GM21381 (cell line): ENCODE measurements around the gene ENG.
"Not testable (repeated sequence)": the region's sequence is repeated elsewhere in the genome, so short reads cannot be mapped to it uniquely, and the experiment has no call there.

Experiments used
- ATAC-seq: cut with Tn5 transposase; IDR thresholded peaks from one replicate; pipeline ENCODE4 v1.9.1; 2021; ENCODE audit warnings: mild to moderate bottlenecking, moderate library complexity; ENCODE audit not compliant: unreplicated experiment

Gene ENG

DNA sequence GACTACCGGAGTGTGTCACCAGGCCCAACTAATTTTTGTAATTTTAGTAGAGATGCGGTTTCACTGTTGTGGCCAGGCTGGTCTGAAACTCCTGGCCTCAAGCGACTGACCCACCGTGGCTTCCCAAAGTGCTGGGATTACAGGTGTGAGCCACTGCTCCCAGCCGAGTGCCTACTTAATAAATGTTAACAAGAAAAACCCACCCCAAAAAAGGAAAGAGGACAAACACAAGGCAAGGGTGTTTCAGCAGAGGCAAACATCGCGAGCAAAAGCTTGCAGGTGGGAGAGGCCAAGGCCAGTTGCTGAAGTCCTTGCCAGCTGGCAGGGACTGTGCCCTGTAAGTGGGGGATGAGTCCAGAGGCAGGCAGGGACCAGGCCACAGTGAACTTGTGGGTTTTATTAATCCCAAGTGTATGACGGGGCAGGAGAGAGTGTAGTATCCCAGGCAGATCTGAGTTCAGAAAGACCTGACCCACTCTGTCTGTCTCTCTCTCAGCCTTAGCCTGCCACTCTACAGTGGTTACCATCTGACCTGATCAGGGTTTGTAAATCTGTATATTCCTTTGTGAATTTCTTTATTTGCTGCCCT lies 58.1 kb downstream of the ENG start:
- no peak for ATAC-seq

DNA sequence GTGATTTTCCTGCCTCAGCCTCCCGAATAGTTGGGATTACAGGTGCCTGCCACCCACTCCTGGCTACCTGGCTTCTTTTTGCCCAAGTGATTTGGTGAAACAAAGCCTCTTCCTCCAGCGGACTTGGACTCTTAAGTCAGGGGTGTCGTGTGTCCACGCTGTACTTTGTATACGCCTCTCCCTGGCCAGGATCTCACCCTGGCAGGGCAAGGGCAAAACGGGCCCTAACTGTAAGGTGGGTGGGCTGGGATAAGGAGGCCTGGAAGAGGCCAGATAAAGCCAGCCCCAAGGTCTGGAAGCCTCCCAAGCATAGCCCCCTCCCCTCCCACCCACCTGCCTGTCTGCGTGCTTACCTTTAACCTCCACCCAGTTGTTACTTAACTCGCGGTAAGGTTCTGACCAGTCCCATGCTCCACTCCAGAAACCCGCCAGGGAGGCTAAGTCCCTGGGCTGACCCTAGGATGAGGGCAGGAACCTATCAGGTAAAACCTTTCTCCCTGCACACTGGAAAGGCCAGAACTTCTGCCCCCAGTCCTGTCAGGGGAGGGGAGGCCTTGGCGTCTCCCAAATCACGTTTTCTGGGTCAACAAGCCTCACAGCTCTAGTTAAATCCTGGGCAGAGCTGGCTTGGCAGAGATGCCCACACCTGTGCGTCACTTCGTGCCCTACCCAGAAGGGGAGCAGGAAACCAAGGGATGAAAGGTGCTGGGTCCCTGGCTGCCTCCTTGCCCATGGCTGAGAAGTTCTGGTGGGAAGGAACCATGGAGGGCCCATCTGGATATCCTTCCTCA lies 60.3 kb downstream of the ENG start:
- ATAC-seq, result no peak

DNA sequence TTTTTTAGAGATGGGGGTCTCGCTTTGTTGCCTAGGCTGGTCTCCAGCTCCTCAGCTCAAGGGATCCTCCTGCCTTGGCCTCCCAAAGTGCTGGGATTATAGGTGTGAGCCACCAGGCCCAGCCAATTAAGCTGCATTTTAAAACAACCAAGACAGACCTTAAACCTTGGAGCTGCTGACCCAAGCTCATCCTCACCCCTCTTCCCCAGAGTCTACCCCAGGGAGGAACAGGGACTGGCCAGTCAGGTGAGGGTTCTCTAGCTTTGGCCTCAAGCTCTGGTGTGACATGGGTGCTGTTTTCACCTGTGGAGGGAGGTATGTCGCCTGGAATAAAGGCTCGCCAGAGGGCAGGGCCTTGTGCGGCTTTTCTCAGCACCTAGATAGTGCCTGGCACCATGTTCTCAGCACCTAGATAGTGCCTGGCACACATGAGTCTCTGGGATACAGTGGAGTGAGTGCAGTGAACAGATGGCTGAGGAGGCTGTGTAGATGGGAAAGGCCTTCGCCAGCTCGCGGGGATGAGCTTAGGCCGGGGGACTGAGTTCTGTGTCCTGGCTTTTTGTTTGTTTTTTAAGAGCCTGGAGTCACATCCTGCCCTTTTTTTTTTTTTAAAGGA lies 61.3 kb downstream of the ENG start:
- no peak for ATAC-seq

DNA sequence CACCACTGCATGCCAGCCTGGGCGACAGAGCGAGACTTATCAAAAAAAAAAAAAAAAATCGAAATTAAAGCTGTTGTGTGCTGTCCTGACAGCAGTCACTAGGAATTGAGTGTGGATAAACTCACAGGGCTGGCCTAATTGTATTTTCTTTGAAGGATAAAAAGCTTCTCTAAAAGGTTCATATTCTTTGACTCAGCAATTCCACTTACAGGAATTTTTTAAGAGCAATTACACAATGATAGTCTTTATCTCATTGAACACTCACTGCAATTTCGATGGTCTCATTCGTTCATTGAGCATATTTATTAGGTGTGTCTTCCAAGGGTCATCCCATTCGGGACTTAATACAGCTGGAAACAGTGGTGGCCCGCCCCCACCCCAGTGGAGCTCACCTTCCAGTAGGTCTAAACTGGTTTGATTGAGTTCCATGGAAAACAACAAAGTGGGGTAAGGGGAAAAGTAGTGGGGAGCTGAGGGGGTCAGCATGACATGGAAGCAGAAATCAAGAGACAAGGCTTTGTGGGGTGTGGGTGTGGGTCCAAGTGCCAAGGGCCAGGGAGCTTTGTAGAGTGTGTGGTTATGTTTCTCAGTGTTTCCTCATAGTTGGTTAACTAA lies 61.9 kb downstream of the ENG start:
- no peak for ATAC-seq

DNA sequence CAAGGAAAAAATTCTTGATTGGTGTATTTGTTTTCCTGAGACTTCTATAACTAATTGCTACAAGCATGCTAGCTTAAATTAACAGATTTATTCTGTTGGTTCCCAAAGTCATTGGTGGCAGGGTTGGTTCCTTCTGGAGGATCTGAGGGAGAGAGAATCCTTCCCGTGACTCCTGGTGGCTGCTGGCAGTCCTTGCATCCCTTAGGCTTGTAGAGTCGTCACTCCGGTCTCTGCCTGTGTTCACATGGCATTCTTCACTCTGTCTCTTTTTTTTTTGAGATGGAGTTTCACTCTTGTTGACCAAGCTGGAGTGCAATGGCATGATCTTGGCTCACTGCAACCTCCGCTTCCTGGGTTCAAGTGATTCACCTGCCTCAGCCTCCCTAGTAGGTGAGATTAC lies 63.4 kb downstream of the ENG start:
- ATAC-seq, result no peak

DNA sequence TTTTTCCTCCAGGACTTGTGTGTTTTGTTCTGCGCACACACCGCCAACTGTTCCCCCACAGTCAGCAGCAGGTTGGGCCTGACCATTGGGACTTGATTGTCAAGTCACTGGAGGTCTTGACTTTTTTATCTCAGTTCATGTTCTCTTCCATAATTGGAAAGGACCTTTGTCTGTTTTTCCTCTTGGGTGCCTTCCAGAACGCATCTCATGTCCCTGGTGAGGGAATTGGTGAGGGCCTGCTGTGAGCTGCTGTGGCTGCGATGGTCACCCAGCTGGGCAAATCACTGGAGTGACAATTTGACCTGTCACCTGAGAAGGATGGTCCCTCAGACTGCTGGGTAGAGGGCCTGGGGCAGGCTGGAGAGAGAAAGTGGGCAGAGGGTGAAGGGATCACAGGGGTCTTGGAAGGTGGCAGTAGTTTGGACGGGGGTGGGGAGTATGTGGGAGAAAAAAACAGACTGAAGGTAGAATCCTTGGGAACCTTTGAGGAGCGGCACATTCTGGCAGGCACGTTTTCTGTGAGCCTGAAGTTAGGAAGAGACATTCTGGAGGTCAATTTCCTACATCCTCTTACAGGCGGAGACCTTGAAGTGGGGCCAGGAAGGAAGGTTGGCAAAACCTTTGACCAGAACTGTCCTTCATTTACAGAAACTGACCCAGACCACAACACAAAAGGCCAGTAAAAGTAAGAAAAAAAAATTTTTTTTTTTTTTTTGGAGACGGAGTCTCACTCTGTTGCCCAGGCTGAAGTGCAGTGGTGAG lies 64.2 kb downstream of the ENG start:
- ATAC-seq, result no peak

DNA sequence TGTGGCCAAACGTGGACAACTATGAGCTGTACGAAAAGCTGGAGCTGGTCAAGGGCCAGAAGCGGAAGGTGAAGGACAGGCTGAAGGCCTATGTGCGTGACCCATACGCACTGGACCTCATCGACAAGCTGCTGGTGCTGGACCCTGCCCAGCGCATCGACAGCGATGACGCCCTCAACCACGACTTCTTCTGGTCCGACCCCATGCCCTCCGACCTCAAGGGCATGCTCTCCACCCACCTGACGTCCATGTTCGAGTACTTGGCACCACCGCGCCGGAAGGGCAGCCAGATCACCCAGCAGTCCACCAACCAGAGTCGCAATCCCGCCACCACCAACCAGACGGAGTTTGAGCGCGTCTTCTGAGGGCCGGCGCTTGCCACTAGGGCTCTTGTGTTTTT lies 65.3 kb downstream of the ENG start:
- no peak for ATAC-seq

DNA sequence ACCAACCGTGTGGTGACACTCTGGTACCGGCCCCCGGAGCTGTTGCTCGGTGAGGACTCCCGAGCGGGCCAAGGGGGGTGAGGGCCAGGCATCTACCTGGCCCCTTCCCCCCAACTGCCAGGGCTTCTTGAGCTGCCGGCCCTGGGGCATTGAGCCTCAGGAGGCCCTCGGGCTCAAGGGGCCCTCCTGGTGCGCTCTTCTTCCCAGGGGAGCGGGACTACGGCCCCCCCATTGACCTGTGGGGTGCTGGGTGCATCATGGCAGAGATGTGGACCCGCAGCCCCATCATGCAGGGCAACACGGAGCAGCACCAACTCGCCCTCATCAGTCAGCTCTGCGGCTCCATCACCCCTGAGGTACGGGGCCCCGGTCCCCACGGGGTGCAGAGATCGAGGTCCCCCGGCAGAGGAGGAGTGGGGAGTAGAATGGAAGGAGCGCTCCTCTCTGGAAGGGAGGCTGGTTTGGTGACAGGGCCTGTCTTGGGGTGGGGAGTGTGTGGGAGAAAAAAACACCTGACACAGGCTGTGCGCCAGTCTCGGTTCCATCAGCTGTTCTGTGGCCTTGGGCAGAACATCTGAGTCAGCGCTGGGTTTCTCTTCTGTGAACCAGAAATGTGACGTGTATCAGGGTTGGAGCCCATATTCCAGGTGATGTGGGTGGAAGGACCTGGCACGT lies 66.0 kb downstream of the ENG start:
- no peak for ATAC-seq

DNA sequence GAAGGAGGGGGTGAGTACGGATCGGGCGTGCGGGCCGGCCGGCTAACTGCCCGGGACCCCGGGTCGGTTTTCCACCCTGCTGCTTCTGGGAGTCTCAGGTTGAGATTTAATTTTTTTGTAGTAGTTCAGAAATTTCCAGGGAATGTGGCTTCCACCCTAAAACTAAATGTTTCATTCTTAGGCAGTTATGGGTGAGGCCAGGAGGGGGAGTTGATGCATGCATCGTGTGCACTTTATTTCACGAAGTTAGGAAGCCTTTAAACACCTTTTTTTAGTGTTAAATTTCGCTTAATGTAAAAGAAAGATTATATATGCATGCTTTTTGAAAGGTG lies 67.7 kb downstream of the ENG start:
- ATAC-seq, result no peak

DNA sequence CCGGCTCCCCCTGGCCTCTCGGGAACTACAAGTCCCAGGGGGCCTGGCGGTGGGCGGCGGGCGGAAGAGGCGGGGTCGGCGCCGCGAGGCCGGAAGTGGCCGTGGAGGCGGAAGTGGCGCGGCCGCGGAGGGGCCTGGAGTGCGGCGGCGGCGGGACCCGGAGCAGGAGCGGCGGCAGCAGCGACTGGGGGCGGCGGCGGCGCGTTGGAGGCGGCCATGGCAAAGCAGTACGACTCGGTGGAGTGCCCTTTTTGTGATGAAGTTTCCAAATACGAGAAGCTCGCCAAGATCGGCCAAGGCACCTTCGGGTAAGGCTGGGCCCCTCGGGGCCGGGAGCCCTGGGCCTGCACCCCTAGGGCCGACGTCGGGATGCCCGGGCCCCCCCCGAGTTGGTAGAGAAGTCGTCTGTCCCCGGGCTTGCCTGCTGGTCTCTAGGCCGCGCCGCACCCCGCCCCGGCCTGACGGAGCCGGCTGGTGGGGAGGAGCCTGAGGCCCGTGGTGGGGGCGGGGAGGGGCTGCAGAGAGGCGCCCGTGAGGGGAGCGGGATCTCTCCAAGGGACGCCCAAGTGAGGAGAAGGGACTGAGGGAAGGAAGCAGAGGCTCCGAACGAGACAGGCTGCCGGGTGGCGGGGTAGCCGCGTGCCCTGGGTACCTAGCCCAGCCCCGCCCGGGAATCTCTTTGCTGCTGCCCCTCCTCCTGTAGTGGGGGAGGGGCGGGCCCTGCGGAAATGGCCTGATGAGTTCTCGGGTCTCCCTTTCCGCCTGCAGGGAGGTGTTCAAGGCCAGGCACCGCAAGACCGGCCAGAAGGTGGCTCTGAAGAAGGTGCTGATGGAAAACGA lies 68.3 kb downstream of the ENG start, which contains the start of gene CDK9:
Gene CDK9 (plus strand): TSS at position 102 of the 840 bp plus-strand sequence. CDS start 115 bp downstream, at position 217.
- peak; percentile 49 for ATAC-seq

DNA sequence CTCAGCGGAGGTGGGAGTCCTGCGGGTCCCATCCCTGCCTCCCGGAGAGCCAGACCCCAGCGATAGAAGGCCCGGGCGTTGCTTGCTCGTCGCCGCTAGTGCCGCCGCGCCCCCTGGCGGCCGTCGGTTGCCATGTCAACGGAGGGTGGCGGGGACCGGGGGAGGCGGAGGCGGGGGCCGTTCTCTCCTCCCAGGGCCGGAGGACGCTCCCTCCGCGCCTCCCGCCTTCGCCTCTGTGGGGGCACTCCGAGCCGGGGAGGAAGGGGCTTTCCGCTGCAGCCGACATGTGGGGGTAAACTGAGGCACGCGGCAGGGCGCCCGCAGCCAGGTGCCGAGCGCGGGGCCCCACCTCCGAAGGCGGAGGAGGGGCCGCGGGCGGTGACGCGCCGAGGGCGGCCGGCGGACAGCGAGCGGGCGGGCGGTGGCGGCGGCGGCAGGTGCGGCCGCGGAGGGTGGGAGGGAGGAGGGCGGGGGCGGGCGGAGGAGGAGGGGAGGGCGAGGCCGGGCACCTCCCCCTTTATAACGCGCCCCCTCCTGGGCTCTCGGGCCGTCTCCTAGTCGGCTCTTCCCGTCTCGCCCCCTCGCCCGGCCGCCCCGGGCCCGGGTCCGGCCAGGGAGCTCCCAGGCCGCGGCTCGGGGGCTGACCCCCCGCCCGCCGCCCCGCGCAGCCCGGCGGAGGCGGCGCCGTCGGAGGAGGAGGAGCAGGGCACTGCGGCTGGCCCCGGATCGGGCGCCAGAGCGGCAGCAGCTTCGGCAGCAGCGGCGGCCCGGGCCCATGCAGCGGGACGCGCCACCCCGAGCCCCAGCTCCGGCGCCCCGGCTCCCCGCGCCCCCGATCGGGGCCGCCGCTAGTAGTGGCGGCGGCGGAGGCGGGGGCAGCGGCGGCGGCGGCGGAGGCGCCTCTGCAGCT lies 69.2 kb downstream of the ENG start:
- peak; percentile 48 for ATAC-seq

DNA sequence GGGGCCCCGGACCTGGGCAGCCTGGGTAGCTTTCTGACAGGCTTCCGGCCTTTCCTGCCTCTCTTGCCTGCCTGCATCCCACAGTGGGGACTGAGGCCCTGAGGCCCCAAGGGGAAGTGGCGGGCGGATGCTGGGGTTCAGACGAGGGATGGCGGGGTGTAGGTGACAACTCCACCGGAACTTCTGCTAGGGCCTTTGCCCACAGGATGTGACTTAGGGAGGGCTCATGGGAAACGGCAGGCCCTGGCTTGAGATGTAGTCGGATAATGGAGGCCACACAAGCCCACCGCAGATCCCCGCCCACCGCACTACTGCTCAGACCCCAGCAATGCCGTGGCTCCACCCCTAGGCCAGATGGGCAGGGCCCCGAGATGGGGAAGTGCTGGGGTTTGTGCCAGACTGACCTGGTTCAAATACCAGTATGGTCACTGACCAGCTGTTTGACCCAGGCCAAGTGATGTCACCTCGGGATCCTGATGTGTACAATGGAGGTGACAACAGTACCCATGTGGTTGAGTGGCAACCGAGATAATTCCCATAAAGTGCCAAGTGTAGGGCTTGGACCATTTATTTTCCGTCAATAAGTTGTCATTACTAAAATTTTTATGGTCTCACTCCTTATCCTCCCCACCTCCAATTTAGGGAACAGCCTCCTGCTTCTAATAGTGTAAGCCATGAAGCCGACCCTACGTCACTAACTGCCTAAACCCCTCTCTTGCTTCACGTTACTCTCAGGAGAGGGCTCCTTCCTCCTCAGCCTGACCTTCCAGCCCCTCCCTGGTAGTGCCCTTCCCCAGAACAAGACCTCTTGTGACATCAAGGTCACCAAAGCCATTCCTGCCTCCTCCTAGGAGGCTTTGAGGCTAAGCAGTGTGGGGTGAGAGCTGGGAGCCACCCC lies 71.1 kb downstream of the ENG start:
- no peak for ATAC-seq

DNA sequence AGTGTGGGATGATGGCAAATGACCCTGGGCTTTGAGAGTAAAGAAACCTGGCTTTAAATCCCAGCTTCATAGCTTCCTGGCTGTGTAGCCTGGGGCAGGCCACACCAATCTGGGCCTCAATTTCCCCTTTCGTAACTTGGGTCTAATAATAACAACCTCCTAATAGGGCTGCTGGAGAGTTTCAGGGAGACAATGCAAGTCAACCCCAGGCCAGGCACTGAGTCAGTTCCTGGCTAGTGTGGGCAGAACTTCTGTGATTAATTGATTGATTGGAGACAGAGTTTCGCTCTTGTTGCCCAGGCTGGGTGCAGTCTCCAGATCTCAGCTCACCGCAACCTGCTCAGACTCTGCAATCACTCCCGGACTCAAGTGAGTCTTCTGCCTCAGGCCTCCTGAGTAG lies 72.7 kb downstream of the ENG start:
- no peak for ATAC-seq

DNA sequence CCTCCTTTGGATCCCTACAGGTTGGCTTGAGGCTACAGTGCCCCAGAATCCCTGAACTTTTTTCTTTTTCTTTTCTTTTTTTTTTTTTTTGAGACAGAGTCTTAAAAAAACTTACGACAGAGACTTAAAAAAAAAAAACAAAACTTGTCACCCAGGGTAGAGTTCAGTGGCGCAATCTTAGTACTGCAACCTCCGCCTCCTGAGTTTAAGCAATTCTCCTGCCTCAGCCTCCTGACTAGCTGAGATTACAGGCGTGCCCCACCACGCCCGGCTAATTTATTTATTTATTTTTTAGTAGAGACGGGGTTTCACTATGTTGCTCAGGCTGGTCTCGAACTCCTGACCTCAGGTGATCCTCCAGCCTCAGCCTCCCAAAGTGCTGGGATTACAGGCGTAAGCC lies 73.5 kb downstream of the ENG start:
- not testable (repeated sequence) for ATAC-seq

DNA sequence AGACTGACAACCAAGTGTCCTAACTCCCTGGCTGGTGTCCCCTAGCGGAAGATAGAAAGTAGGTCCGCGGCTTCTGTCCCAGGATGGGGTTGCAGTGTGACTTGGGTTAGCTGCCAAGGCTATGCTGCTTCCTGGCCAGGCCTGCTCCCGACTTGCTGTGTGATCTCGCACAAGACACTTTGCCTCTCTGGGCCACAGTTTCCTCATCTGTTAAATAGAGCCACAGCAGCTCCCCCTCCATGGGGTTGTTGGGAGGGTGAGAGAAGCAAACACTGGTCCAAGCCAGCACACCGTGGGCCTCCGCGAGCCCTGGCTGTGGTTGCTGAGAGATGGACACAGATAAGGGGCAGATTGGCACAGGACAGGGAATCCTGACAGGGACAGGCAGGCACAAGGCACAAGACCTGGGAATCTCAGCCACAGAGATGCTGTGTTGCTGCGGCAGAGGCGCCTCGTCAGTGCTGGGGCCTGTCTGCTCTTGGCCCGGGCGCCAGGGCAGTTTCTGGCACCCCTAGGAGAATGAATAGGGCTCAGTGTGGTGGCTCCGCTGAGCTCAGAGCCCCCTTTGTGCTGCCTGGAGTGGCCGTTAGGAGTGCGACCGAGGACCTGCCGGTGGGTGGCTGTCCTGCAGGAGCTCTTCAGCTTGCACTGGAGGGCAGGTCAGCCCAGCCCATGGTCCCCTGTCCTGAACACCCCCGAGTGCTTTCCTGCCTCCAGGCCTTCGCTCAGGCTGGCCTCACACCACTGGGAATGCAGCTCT lies 74.2 kb downstream of the ENG start:
- ATAC-seq, result no peak

DNA sequence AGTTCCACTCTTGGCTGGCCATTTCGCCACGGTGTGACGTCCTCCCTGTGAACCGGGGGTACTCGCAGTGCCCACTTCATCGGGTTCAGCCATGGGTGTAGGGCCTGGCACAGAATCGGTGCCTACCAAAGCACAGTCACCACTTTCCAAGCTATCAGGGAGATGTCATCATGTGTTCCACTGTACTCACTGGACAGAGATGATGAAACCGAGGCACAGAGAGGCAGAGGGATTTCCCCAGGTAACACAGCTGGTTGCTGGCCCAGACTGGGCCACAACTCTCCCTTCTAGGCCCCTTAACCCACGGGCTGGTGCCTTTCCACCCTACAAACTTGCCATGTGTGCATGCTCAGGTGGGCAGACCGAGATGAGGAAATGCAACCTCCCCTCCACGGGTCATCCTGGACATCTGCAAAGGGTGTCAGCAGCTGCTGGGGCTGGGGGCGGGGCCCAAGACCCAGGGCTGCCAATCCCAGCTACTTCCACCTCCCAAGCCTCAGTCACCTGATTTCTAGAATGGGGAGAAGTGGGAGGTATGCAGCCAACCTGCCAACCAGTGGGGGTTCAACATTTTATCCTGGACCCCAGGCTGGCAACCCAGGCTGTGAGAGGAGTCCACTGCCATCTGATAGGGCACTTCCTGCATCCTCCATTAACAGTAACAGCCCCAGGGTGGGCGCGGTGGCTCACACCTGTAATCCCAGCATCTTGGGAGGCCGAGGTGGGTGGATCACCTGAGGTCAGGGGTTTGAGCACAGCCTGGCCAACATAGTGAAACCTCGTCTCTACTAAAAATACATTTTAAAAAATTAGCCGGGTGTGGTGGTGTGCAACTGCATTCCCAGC lies 75.1 kb downstream of the ENG start:
- ATAC-seq, result peak; percentile 42
